Stimulated activated CD8-positive, alpha-beta memory T cell treated with anti-CD3 and anti-CD28 coated beads, Interleukin-7, amount 100 ng/mL, for 24 hours (primary cell): ENCODE results near the gene HIPK1.
"Not testable (repeated sequence)": the region's sequence is repeated elsewhere in the genome, so short reads cannot be mapped to it uniquely, and the experiment has no call there.

Source experiments
- DNase-seq: peaks from one replicate; pipeline ENCODE4 v3.0.0-alpha.2; 2020; ENCODE audit warnings: low read depth

HIPK1 gene

DNA sequence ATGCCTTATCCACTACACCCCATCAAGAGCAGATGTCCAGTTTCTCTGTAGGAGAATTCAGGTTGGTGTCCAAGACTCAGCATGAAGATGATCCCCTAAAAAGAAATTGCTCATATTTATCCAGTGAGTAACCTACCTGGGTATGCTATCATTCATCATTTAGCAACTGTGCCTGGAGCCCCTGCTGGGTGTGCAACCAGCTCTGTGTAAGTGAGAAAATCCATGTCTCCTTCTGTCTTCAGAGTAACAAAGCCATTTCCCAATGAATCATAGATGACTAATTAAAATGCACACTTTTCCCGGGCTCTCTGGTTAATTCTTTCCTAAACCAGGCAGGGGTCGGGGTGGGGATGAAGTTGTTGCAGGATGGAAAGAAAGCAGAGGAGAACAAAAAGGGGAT lies 86.0 kb downstream of the HIPK1 start:
- no peak for DNase-seq

DNA sequence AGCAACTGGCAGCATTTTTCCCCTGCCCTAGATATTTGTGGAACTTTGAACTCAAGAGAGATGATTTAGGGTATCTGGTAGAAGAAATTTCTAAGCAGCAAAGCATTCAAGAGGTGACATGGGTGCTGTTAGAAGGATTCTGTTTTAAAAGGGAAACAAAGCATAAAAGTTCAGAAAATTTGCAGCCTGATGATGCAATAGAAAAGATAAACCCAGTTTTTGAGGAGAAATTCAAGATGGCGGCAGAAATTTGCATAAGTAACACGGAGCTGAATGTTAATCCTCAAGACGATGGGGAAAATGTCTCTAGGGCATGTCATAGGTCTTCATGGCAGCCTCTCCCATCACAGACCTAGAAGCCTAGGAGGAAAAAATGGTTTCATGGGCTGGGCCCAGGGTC lies 90.6 kb downstream of the HIPK1 start:
- not testable (repeated sequence) for DNase-seq

DNA sequence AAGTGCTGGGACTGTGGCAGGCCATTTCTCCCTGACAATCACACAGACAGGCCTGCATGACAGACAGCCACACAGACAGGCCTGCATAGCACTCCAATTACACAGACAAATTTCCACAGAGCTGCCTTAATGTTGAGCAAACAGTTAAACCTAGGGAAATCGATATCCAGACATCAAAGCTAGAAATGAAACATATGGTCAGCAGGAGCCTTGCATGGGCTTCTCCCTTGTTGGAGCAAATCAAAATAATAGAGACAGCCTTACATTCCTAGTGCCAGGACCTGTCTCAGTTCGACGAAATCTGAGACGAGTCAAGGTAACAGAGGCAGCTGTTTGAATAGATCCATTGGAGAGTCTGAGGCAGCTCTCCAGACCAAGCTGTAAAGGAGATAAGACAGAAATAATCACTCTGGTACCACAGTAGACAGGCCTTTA lies 92.6 kb downstream of the HIPK1 start:
- no peak for DNase-seq

DNA sequence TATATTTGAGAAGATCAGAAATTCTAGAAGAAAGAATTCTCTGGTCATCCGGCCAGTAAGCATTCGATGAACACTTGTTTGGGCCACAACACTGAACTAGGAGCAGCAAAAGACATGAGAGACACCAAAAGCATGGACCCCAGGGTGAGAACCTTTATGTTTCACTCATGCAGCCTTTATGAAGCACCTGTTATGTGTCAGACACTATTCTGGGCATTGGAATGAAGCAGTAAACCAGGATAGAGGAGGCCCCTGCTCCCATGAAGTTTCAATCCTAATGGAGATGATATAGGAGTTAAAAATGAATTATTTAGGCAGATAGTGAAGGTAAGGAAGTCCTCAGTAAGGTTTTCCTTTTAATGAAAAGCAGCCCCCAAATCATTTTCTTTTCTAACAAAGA lies 93.8 kb downstream of the HIPK1 start:
- DNase-seq: no peak

DNA sequence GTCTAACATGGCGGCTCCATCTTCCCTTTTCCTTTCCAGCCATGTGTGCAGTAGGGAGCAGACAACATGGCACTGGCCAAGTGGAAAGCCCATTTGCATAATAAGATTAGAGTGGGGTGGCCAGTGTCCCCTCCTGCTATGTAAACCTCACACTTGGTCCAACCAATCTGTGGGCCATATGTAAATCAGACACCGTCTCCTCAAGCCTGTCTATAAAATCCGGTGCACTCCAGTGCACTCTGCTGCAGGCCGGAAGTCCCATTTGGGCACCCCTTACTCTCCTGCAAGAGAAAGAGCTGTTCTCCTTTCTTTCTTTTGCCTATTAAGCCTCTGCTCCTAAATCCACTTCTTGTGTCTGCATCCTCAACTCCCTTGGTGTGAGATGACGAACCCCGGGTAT lies 94.3 kb downstream of the HIPK1 start:
- no peak for DNase-seq

DNA sequence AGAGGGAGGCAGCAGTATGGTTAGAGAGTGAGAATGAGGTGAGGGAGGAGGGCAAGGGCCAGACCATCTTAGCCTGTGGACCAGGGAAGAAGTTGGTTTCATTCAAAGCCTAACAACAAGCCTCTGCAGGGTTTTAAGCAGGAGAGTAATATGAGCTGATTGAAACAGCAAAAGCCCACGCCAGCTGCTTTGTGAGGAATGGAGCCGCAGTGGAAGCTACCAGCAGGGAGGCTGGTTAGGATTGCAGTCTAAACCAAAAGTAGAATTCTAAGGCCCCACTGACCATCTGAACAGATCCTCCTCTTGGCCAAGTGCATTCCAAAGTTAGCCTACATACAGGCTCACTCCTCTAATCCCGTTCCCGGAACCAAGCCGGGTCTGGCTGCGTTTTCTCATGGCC lies 94.9 kb downstream of the HIPK1 start:
- DNase-seq: no peak

DNA sequence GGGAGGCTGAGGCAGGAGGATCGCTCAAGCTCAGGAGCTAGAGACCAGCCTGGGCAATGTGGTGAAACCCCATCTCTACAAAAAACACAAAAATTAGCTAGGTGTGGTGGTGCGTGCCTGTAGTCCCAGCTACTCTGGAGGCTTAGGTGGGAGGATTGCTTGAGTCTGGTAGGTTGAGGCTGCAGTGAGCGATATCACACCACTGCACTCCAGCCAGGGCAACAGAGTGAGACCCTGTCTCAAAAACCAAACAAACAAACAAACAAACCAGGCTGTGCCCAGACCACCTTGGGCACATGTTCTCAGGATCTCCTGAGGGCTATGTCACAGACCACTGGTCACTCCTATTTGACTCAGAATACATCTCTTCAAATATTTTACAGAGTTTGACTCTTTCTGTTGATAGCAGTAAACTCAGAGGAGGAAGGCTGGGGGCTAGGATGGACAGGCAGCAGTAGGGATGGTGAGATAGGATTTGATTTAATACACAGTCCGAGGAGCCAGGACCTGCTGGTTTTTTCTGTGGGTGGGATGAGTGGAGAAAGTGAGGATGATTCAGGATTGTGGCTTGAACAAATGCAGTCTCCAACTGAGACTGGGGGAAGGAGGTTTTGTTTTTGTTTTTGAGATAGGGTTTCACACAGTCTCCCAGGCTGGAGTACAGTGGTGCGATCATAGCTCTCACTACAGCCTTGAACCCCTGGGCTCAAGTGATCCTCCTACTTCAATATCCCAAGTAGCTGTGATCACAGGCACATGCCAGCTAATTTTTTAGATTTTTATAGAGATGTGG lies 96.7 kb downstream of the HIPK1 start:
- no peak for DNase-seq

DNA sequence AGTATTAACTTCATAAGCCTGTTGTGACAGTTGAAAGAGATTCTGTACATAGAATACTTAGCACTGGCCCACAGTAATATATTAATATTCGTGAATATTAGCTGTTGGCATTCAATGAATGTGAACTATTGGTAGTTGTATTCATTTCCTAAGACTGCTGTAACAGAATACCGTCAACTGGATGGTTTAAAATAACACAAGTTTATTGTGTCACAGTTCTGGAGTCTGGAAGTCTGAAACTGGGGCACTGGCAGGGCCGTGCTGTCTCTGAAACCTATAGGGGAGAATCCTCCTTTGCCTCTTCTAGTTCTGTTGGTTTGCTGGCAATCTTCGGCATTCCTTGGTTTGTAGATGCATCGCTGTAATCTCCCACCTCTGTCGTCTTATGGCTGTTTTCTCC lies 97.7 kb downstream of the HIPK1 start:
- no peak for DNase-seq
